HUES64 (cell line): ENCODE results near the gene UTF1.

Experiments used
- H3K27ac ChIP-seq: 2 replicates; pipeline ENCODE4 v1.7.0; 2013; ENCODE audit warnings: low read depth, low read length, inconsistent platforms
- H3K27me3 ChIP-seq: 2 replicates; pipeline ENCODE4 v1.6.1; 2013; ENCODE audit warnings: mild to moderate bottlenecking, low read length; ENCODE audit not compliant: insufficient read depth
- H3K36me3 ChIP-seq: 2 replicates; pipeline ENCODE4 v1.6.1; 2013; ENCODE audit warnings: mild to moderate bottlenecking, low read length; ENCODE audit not compliant: insufficient read depth
- H3K4me1 ChIP-seq: 2 replicates; pipeline ENCODE4 v1.6.1; 2013; ENCODE audit warnings: mild to moderate bottlenecking, low read length, moderate library complexity; ENCODE audit not compliant: insufficient read depth
- H3K4me3 ChIP-seq: 2 replicates; pipeline ENCODE4 v1.5.1; 2013; ENCODE audit warnings: mild to moderate bottlenecking, low read length, moderate library complexity
- H3K9ac ChIP-seq: 2 replicates; pipeline ENCODE4 v1.6.1; 2013; ENCODE audit warnings: mild to moderate bottlenecking, low read depth, low read length
- H3K9me3 ChIP-seq: 2 replicates; pipeline ENCODE4 v1.6.1; 2013; ENCODE audit warnings: low read depth, low read length; ENCODE audit not compliant: insufficient read depth
- WGBS: fragments of 150-250, 120-280 bp; methylation state at CpG from one replicate; pipeline ENCODE4 v1.1.7; 2013; ENCODE audit warnings: missing lambda C conversion rate; 5-methylcytosine and 5-hydroxymethylcytosine counted together

Gene UTF1

GRCh38 chr10:133210398-133211140 is 19.4 kb upstream of the UTF1 start:
- H3K4me3 ChIP-seq = no peak overlapping the region
- no peaks in the 10 kb centered on the region for H3K36me3 ChIP-seq
- no peak overlapping the region for H3K27ac ChIP-seq
- H3K9ac ChIP-seq = no peak overlapping the region
- no peaks in the 10 kb centered on the region for H3K9me3 ChIP-seq
- H3K4me1 ChIP-seq = no peaks in the 10 kb centered on the region
- WGBS = 95% methylated on average over 27 of the region's 27 CpGs
- no peaks in the 10 kb centered on the region for H3K27me3 ChIP-seq

GRCh38 chr10:133211141-133211830 is 18.7 kb upstream of the UTF1 start:
- Histone ChIP-seq H3K9me3 (no peaks in the 10 kb centered on the region), H3K27me3 (no peaks in the 10 kb centered on the region), H3K27ac (no peak overlapping the region), H3K4me3 (no peak overlapping the region), H3K9ac (no peak overlapping the region), H3K36me3 (no peaks in the 10 kb centered on the region), H3K4me1 (no peaks in the 10 kb centered on the region)
- WGBS = 92% methylated on average over 25 of the region's 25 CpGs

GRCh38 chr10:133211959-133212852 is 17.8 kb upstream of the UTF1 start:
- H3K27ac ChIP-seq = no peak overlapping the region
- WGBS = 94% methylated on average over 34 of the region's 34 CpGs
- H3K36me3 ChIP-seq = no peaks in the 10 kb centered on the region
- H3K4me3 ChIP-seq = no peak overlapping the region
- no peaks in the 10 kb centered on the region for H3K27me3 ChIP-seq
- no peak overlapping the region for H3K9ac ChIP-seq
- no peaks in the 10 kb centered on the region for H3K9me3 ChIP-seq
- H3K4me1 ChIP-seq = no peaks in the 10 kb centered on the region

- Histone ChIP-seq H3K36me3 (no peaks in the 10 kb centered on the region), H3K4me3 (no peak overlapping the region), H3K27me3 (no peaks in the 10 kb centered on the region), H3K27ac (no peak overlapping the region), H3K9me3 (no peaks in the 10 kb centered on the region), H3K4me1 (no peaks in the 10 kb centered on the region), H3K9ac (no peak overlapping the region)
- 95% methylated on average over 20 of the region's 20 CpGs for WGBS
These were observed 17.0 kb upstream of the UTF1 start for GRCh38 chr10:133212853-133213494.

- H3K36me3 ChIP-seq = no peaks in the 10 kb centered on the region
- H3K4me1 ChIP-seq = no peaks in the 10 kb centered on the region
- 92% methylated on average over 32 of the region's 32 CpGs for WGBS
- no peak overlapping the region for H3K4me3 ChIP-seq
- no peak overlapping the region for H3K27ac ChIP-seq
- H3K9ac ChIP-seq = no peak overlapping the region
- H3K9me3 ChIP-seq = no peaks in the 10 kb centered on the region
- no peaks in the 10 kb centered on the region for H3K27me3 ChIP-seq
These were observed 16.2 kb upstream of the UTF1 start for GRCh38 chr10:133213641-133214467.

- H3K36me3 ChIP-seq = no peaks in the 10 kb centered on the region
- WGBS = 91% methylated on average over 28 of the region's 28 CpGs
- no peak overlapping the region for H3K27ac ChIP-seq
- no peaks in the 10 kb centered on the region for H3K9me3 ChIP-seq
- peaks cover 3% of the 10 kb centered on the region; the same call in 1 of the 2 replicates for H3K4me1 ChIP-seq
- H3K9ac ChIP-seq = no peak overlapping the region
- no peak overlapping the region for H3K4me3 ChIP-seq
- H3K27me3 ChIP-seq = no peaks in the 10 kb centered on the region
These were observed 15.3 kb upstream of the UTF1 start for GRCh38 chr10:133214468-133215410.

- no peaks in the 10 kb centered on the region for H3K36me3 ChIP-seq
These were observed 14.4 kb upstream of the UTF1 start for GRCh38 chr10:133215586-133215985.

GRCh38 chr10:133216776-133217175 is 13.2 kb upstream of the UTF1 start:
- Histone ChIP-seq H3K27ac (no peak overlapping the region), H3K36me3 (no peaks in the 10 kb centered on the region), H3K4me1 (peaks cover 3% of the 10 kb centered on the region; the same call in 1 of the 2 replicates), H3K4me3 (no peak overlapping the region), H3K27me3 (no peaks in the 10 kb centered on the region), H3K9me3 (no peaks in the 10 kb centered on the region), H3K9ac (no peak overlapping the region)
- WGBS = 90% methylated on average over 26 of the region's 26 CpGs

More at GRCh38 chr10:133215586-133215985, 14.4 kb upstream of the UTF1 start:
- Histone ChIP-seq H3K27me3 (no peaks in the 10 kb centered on the region), H3K9ac (no peak overlapping the region), H3K9me3 (no peaks in the 10 kb centered on the region), H3K27ac (no peak overlapping the region), H3K4me3 (no peak overlapping the region), H3K4me1 (peaks cover 3% of the 10 kb centered on the region; the same call in 1 of the 2 replicates)
- WGBS = 95% methylated on average over 27 of the region's 27 CpGs

- 92% methylated on average over 25 of the region's 25 CpGs for WGBS
- Histone ChIP-seq H3K4me1 (peaks cover 3% of the 10 kb centered on the region; the same call in 1 of the 2 replicates), H3K9ac (no peak overlapping the region), H3K36me3 (no peaks in the 10 kb centered on the region), H3K27me3 (no peaks in the 10 kb centered on the region), H3K27ac (no peak overlapping the region), H3K9me3 (no peaks in the 10 kb centered on the region), H3K4me3 (no peak overlapping the region)
These were observed 12.0 kb upstream of the UTF1 start for GRCh38 chr10:133217800-133218589.
